Colonic mucosa (tissue), 4 donors: ENCODE measurements around the gene ASGR1. TPM values are rescaled to one million over a fixed set of nuclear protein-coding genes. Genes with fewer than 3 reads are reported as not detected.

Experiments used
- DNase-seq: peaks from one replicate; pipeline ENCODE4 v3.0.0-alpha.2; 2020
- H3K27ac ChIP-seq: fragments of 200-600 bp; one replicate; pipeline ENCODE4 v1.8.0; 2021
- H3K27me3 ChIP-seq: fragments of 200-600 bp; one replicate; pipeline ENCODE4 v1.8.0; 2021
- H3K36me3 ChIP-seq: fragments of 200-600 bp; one replicate; pipeline ENCODE4 v1.8.0; 2021
- H3K4me1 ChIP-seq: fragments of 200-600 bp; one replicate; pipeline ENCODE4 v1.8.0; 2021; ENCODE audit warnings: mild to moderate bottlenecking
- H3K4me3 ChIP-seq: fragments of 200-600 bp; one replicate; pipeline ENCODE4 v1.8.0; 2021
- H3K9ac ChIP-seq, 2 donors: one replicate each; pipeline ENCODE4 v1.7.0; 2013; ENCODE audit warnings: control low read depth in 2 of 2, low read depth in 2 of 2, low read length in 2 of 2
- H3K9me3 ChIP-seq: fragments of 200-600 bp; one replicate; pipeline ENCODE4 v1.8.0; 2021
- intact Hi-C: fragments of 100-400 bp; cut with DNase I; formaldehyde crosslinking; loops from one replicate; pipeline ENCODE4 v1.14.1; 2022
- total RNA-seq, 2 donors: library from RNA; stranded (reverse); fragmentation: NEBNext Ultra II Directional in 1 of 2; extraction: Animal tissue kit (Norgen Biotek cat#: 25700) in 1 of 2; gene quantifications; one replicate each; pipeline ENCODE4 v1.2.1, GENCODE V29; 2021
- TF ChIP-seq, protein P1 (sequence below): fragments of 200-600 bp; IDR thresholded peaks from one replicate; pipeline ENCODE4 v1.8.0; 2022; ENCODE audit warnings: antibody characterized with exemption, mild to moderate bottlenecking
- donor health status: healthy.
- donor health status: DM: no; HTN: no; CAD: no.
- donor health status: DM: no; HTN: no; CAD: no.

ASGR1 gene
- total RNA-seq, 2 donors from 2014 or later = 0.47 to 1.1 TPM

DNA sequence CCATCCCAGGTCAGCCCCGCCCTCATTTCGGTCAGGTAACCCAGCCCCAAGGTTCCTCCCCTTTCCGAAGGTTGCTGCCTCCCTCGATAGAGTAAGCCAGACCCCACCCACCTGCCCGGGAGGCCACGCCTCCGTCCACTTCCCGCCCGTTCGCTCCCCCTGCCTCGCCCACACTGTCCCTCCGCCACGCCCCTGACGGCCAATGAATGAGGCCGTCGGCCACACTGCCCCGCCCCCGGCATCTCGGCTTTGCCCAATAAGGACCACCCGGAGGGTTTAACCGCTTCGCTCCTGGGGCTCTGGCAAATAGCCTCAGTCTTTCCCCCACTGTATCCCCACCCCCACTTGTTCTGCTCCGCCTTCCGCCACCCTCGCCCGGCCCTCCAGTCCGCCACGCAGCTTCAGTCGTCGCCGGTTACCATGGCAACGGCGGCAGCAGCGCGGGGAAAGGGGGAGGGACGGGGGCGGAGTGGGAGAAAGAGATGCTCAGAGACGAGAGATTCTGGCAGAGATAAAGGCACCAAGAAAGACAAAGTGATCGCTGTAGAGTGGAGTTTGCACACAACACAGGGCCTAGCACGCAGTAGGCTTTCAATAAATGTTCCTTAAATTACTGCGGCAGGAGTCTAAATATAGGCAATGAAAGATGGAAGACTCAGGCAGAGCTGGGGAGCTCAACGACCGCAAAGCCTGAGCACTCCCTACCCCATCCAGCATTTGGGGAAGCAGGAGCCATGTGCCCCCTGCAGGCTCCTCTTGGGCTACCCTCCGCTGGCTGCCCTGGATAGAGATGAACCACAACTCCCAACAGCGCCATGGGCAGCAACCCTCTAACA lies 35.3 kb upstream of the ASGR1 start:
- H3K27me3 ChIP-seq = no peaks in the 10 kb centered on the region
- H3K9me3 ChIP-seq = no peaks in the 10 kb centered on the region
- intact Hi-C loops = no loop called here
- peak; percentile 99 for DNase-seq
- H3K36me3 ChIP-seq = no peaks in the 10 kb centered on the region
- peak overlapping the region; percentile 45 to 62 for H3K9ac ChIP-seq
- no peaks in the 10 kb centered on the region for H3K4me1 ChIP-seq
- H3K4me3 ChIP-seq = peak overlapping the region; percentile 40
- TF ChIP-seq, protein P1, sequence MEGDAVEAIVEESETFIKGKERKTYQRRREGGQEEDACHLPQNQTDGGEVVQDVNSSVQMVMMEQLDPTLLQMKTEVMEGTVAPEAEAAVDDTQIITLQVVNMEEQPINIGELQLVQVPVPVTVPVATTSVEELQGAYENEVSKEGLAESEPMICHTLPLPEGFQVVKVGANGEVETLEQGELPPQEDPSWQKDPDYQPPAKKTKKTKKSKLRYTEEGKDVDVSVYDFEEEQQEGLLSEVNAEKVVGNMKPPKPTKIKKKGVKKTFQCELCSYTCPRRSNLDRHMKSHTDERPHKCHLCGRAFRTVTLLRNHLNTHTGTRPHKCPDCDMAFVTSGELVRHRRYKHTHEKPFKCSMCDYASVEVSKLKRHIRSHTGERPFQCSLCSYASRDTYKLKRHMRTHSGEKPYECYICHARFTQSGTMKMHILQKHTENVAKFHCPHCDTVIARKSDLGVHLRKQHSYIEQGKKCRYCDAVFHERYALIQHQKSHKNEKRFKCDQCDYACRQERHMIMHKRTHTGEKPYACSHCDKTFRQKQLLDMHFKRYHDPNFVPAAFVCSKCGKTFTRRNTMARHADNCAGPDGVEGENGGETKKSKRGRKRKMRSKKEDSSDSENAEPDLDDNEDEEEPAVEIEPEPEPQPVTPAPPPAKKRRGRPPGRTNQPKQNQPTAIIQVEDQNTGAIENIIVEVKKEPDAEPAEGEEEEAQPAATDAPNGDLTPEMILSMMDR = no peak
- peak overlapping the region; percentile 63 for H3K27ac ChIP-seq

DNA sequence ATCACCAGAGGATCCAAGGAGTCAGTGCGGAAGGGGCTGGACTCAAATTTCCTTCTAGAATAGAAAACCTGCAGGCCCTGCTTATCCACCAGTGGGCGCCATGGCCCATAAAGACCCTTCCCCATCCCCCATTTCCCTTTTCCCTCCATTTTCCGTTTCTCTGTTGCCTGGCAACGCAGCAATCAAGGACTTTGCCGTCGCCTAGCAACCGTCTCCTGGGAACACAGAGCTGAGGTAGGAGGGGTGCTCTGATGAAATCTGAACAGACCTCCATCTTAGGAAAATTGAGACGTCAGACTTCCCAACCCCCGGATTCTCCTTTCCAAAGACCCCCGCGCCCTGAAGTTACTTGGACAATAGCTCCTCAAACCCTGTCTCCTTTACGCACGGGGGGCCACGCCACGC lies 34.7 kb upstream of the ASGR1 start:
- H3K36me3 ChIP-seq = no peaks in the 10 kb centered on the region
- no peak for DNase-seq
- H3K9me3 ChIP-seq = no peaks in the 10 kb centered on the region
- TF ChIP-seq, protein P1 = peak; percentile 16
- H3K27ac ChIP-seq = peak overlapping the region; percentile 63
- H3K27me3 ChIP-seq = no peaks in the 10 kb centered on the region
- no peak overlapping the region for H3K9ac ChIP-seq
- H3K4me1 ChIP-seq = no peaks in the 10 kb centered on the region
- intact Hi-C loops = no loop called here
- peak overlapping the region; percentile 40 for H3K4me3 ChIP-seq

DNA sequence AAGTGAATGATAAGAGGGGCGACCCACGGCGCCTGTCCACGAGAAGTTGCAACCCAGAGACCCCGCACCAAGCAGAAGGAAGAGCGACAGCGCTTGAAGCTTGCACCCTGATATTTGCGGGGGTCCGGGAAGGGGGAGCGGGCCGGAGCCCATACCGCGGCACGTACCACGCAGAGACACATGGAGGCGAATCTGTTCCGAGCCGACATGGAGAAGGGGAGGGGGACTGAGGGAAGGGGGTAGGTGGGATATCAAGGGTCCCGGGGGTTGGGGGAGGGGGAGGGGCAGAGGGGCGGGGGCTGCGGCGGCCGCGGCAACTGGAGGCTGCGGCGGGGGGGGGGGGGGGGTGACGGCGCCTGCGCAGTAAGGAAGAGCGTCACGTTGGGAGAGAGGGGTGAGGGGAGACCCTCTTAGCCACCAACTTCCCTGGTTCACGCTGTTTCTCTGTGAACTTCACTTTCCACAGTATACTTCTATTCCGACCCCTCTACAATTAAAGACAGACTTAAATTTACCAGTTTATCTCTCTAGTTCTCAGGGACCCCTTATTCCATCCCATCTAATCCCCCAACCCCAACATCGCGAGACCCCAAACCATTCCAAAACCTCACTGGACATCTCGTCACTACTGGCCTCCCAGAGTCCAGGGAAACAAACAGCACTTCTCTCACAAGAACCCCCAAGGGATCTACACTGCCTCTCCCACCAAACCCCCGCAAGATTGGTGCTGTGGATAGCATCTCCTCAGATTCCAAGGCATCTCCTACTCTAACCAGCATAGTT lies 32.5 kb upstream of the ASGR1 start:
- H3K36me3 ChIP-seq = no peaks in the 10 kb centered on the region
- H3K9me3 ChIP-seq = no peaks in the 10 kb centered on the region
- H3K27me3 ChIP-seq = no peaks in the 10 kb centered on the region
- no peak overlapping the region for H3K9ac ChIP-seq
- TF ChIP-seq, protein P1 = no peak
- no peak overlapping the region for H3K4me3 ChIP-seq
- intact Hi-C loops = no loop called here
- H3K4me1 ChIP-seq = no peaks in the 10 kb centered on the region
- H3K27ac ChIP-seq = no peak overlapping the region
- DNase-seq = no peak

DNA sequence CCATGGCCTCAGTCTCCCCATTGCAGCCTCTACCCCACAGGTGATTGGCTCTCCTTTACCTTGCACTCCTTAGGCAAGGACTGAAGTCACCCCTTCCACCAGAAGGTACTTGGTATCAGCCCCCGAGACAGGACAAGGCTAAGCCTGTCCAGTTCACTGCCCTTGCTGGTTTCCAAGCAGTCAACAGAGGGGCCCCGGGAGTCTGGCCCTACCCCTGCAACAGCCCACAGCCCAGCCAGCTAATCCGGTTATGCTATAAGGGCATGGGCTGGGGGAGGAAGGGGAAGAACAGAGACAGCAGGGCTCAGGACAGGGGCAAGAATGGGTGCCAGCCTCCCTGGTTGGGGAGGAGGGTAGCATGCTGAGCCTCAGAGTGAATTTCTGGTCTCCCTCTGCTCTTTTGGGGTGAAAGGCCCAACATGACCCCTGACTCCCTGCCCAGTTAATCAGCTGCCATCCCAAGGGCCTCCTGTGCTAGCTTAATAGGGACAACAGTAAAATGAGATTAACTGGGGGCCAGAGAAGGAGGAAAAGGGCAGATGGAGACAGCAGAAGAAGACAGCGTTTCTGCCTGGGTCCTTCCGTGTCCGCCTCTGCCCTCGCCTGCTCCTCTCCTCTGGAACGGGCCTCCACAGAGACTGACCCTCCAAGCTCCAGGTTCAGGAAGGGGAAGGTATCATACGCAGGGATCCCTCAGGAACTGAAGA lies 29.7 kb upstream of the ASGR1 start:
- Histone ChIP-seq H3K4me1 (no peaks in the 10 kb centered on the region), H3K9me3 (no peaks in the 10 kb centered on the region), H3K4me3 (no peak overlapping the region), H3K36me3 (no peaks in the 10 kb centered on the region), H3K27ac (no peak overlapping the region), H3K9ac (no peak overlapping the region), H3K27me3 (no peaks in the 10 kb centered on the region)
- intact Hi-C loops = no loop called here
- TF ChIP-seq, protein P1 = no peak
- DNase-seq = no peak

DNA sequence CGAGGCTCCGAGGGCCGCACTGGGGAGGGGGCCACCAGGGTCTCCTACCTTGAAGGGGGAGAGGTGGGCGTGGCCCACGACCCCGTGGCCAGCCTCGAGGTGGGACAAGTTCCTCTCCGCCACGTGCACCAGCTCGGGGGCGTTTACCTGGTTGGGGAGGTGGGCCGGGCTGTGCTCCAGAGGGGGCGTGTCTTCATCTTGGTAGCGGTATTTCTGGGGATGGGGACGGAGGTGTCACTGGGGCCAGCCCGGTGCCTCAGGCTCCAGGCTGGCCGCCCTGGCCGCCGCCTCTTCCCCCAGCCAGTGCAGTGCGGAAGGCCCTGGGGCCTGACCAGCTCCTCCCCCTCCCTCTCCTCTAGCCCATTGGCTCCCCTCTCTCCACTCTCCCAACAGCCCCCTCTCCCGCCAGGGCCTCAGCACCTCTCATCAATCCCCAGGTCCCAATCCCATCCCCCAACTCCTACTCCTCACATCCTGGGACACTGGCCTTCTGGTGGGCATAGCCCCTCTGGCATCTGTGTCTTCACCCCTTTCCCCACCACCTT lies 28.9 kb upstream of the ASGR1 start:
- intact Hi-C loops = no loop called here
- no peak overlapping the region for H3K27ac ChIP-seq
- H3K36me3 ChIP-seq = no peaks in the 10 kb centered on the region
- TF ChIP-seq, protein P1 = no peak
- H3K27me3 ChIP-seq = no peaks in the 10 kb centered on the region
- no peak overlapping the region for H3K9ac ChIP-seq
- H3K9me3 ChIP-seq = no peaks in the 10 kb centered on the region
- DNase-seq = no peak
- H3K4me1 ChIP-seq = no peaks in the 10 kb centered on the region
- H3K4me3 ChIP-seq = no peak overlapping the region
